MV-4-11 (cell line): ENCODE data around the gene ROCK2.
"Not testable (repeated sequence)": the region's sequence is repeated elsewhere in the genome, so short reads cannot be mapped to it uniquely, and the experiment has no call there.

Experiments used
- DNase-seq: peaks from one replicate; lab custom pipeline; 2025; lab: John Stamatoyannopoulos, UW

The ROCK2 gene

DNA sequence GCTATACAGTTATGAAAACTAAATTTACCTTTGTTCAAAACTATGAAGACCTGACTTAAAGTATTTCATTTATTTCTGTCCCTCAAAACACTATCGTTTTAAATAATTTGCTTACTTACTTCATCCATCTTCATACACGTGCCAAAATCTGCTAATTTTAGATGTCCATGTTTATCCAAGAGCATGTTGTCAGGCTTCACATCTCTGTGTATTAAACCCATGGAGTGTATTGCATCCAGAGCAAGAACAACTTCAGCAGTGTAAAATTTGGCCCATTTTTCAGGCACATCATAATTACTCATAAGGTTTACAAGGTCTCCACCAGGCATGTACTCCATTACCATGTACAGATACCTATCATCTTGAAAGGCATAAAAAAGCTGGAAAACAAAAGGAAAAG is 108.9 kb downstream of the ROCK2 start:
- DNase-seq = no peak

DNA sequence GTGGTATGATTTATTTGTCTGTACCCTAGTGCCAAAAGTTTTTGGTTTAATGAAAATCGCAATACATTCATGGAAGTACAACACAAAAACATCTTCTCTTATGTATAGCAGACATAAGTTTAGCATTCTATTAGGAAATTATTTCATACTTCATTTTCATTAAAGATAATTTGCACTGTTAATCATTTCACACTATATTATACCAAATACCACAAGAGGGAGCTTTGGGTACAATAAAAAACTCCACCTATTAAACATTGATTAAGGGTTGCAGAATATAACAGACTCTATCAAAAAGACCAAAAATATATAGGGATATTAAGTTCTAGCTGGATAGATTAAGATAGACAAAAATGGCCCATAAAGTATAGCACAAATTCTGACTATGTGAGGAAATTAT is 110.1 kb downstream of the ROCK2 start:
- peak; percentile 1 for DNase-seq

DNA sequence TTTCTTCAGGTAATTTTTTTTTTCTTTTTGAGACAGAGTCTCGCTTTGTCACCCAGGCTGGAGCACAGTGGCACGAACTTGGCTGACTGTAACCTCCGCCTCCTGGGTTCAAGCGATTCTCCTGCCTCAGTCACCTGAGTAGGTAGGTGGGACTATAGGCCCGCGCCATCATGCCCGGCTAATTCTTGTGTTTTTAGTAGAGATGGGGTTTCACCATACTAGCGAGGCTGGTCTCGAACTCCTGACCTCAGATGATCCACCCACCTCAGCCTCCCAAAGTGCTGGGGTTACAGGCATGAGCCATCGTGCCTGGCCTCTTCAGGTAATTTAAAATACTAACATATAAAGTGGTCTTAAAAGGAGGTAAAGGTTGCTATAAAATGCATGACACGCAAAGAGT is 113.2 kb downstream of the ROCK2 start:
- DNase-seq = not testable (repeated sequence)

DNA sequence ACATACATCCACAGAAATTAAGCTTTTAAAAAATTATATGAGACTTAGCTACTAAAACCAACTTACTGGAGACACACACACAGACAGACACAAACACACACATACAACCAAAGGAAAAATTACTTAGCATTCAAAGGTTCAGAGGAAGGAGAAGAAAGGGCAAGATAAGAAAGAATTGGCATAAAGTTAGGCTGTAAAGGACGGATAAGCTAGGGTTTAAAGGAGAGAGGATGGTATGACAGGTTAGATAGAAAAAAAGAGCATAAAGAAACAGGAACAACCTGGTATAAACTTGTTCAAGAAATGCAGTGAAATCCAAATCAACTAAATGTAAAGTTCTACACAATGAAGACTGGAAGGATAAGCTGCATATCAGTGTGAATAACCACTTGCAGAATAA is 115.7 kb downstream of the ROCK2 start:
- no peak for DNase-seq

DNA sequence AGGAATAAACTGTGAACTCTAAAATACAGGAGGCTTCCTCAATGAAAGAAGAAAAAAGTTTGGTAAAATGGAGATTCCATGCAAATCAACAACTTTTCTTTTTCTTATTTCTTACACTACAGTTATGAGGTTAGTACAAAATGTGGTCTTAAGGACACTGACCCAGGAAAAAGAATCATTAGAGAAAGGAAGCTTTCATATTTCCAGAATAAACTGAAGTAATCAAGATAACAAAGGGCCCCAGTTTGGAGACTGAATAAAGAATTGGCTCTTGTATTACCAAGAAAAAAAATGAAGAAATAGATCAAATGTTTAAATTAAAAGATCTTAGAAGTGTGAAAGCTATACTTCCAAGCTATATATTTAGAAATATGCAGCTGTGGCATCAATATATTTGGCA is 116.8 kb downstream of the ROCK2 start:
- DNase-seq = no peak

DNA sequence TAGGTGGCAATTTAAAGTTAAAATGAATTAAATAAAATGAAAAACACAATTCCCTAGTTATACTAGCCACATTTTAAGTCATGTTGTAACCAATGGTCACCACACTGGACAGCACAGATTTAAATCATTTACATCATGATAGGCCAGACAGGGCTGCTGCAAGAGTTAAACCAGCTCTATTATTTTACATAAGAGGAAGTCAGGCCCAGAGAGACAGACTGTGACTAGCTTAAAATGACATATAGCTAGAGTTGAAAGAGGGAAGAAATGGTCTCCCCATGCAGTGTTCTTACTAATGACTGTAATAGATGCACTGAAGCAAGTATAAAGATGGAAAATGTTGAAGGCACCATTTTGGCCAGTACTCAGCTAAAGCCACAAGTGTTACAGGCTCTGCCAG is 119.5 kb downstream of the ROCK2 start:
- DNase-seq = peak; percentile 73

DNA sequence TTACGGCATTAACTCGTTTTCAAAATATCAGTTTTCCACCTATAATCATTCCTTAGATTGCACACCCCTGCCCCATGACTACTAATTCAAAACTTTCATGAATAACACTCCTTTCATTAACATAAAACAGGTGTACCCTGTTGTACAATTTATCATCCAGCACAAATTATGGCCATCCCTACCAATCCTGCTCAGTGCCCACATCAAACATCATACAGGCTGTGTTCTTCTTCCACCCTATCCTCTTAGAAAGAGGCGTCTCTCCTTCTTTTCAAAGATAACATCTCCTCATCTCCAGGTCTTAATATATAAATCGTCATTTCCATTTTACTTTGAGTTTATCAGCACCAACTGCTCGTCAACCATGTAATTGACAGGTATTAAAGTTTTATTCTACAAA is 121.6 kb downstream of the ROCK2 start:
- DNase-seq = no peak

DNA sequence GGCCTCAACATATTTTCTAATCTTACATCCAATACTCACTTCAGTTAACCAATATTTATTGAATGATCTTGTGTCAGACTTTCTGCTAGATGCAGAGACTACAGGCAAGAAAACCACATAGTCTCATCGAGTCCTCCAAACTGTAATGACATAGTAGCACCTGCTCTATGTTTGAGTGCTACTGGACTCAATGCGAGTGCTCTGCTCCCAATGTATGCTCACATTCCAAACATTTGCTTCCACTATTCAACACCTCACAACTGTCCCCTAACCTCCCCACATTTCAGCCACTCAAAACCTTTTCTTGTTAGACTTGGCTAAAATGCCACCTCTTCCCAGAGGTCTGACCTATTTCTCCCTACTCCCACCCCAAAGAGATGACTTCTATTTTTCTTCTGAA is 124.0 kb downstream of the ROCK2 start:
- no peak for DNase-seq

DNA sequence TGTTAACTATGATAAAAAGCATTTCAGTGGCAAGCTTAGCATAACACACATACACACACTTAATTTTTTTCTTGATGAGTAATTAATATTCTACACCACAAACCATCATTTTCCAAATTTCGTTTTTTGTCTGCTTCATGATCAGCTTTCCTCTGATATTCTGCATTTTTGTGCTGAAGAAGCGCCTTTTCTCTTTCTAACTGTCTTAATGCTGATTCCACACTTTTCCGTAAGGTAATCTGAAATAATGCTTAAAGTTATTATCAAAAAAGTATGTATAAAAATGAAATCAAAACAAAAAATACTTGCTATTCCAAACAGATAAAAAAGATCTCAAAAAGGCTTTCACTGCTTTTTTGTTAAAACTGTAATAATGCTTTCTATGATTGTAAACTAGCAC is 129.0 kb downstream of the ROCK2 start:
- DNase-seq = no peak

DNA sequence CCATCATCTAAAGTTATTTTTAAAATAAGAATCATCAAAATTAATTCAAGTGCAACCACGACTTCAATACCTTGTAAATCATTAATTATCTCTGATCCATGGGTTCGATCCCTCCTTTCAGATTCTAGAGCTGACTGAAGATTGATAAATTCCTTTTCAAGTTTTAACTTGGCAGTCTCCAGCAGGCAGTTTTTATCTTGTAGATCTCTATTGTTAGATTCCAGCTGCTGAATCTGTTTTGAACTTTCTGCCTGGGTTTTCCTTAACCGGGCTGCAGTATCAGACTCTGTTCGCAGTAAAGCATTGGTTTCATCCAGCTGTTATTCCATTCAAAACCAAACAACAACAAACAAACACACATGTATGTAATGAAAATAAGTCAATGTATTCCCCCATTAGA is 129.7 kb downstream of the ROCK2 start:
- DNase-seq = no peak

DNA sequence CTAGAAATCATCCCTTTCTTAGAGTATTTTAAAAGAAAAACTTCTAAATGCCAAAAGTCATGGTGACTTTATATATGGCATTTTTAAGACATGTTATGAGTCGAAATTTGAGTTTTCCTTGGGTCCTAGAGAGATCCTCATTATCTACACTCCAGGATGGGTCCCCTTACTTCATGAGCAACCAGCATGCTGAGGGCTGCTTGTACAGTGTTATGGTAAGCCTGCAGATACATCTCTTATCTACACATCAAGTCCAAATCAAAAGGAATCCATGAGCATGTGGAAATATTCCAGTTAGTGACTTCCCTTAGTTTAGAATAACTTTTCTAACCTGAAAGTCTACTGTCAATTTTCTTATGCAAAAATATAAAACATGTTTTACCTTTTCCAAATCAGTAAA is 130.5 kb downstream of the ROCK2 start:
- DNase-seq = no peak

DNA sequence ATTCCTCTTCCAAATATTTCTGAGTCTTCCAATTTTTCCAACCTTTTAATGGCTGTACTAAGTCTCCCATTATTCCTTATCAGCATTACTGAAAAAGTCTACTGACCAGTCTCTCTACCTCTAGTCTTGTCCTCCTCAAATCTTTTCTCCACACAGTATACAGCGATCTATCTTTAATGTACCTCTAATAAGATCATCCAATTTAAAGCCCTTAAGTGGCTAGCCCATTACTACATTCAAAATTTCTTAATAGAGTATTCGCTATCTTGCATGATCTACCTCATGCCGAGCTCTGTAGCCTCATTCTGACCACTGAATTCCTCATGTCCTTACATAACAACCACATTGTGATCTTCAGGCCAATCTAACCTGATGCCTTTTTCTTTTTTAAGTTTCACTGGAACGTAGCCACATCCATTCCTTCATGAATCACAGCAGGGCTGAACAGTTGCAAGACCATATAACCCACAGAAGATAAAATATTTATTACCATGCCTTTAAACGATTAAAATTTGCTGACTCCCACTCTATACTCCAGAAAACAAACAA is 131.3 kb downstream of the ROCK2 start:
- DNase-seq = no peak

DNA sequence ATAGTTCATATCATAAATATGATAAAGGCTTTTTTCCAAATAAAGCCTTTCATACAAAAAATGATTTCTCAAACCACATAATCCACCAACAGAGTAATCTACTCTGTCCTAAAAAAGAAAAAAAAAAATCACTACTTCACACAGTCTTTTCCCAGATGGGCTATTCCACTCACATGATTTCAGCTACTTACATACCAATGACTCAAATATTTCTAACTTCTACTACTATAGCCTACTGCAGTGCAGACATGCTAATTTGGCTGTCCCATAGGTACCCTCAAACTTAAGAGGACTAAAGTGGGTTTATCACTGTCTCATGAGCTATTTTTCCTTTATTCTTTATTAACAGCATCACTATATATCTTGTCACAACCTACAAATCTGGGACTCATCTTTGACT is 131.8 kb downstream of the ROCK2 start:
- DNase-seq = no peak

DNA sequence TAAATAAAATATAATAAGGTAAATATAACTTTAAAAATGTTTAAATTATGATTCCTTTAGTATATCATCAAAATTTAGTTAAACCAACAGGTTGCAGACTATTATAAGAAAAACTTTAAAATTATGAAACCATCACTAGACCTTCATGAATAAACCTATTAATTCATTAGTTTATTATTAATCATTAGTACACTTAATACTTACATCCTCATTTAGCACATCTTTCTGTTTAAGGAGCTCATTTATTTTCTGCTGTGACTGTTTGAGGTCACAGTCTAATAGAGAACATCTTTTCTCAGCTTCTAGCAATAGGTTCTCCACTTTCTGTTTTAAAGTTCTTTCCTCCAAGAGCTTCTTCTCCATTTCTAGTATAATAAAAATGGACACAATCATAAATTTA is 136.4 kb downstream of the ROCK2 start:
- DNase-seq = no peak

DNA sequence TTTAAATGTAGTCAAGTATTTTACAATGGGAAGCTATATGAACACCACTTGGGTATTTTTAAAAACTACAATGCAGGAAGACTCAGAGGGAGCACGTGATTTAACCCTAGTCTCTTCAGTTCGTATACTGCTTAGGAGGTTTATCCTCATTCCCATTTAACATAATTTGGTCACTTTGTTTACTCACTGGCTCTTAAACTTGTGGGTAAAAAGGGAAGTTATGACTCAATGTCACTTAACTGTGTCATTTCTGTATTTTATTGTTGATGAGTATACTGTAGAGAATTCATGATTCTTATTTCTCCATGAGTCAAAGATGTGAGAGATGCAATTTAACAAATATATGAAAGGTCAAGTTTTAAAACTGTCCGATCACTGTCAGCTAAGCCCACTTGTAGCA is 141.0 kb downstream of the ROCK2 start:
- peak; percentile 81 for DNase-seq

DNA sequence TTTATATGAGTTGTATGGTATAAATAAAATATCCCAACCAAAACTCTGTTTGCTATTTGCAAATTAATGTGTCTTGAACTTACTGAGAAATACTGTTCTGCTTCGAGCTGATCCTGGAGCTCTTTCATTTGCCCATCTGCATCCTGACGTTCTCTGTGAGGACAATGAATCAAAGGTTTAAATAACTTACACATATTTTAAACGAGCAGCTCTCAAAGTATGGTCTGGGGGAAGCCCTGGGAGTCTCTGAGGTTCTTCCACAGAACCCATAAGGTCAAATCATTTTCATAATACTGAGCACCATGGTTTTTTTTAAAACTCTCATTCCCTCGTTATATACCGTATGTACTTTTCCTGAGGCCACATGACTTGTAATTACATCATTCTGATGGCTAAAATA is 142.5 kb downstream of the ROCK2 start:
- DNase-seq = no peak

DNA sequence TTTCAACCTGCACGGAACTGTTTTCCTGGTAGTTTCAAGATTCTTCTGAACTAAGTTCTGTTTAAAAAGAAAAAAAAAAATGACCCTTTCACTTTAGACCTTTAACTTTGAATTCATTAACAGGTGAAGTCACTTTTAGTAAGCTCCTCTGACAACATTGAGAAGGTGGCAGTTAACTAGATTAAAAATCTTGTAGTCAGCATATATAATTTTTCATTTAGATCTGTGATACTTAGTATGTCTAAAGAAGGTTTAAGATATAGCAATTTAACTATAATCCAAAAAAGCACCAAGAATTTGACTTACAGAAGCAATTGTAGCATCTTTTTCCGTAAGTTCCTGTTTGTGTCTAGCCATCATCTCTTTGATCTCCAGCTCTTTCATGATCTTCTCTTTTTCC is 143.8 kb downstream of the ROCK2 start:
- DNase-seq = no peak

DNA sequence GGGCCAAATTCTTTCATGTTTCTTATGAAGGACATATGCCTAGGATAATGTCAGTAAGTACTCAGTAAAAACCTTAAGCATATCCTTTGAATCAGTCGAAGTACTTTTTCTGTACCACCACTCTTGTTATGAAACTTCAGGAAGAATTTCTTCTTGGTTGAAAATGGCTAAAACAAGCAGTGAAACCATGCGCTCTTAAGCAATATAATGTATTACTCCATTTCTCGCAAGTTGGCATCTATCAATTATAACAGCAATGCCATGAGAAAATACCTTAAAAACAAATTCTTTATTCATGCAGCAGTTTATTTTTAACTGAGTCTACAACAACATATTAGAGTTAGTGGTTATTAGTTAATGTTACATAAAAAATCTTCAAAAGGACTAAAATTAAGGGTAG is 148.2 kb downstream of the ROCK2 start:
- no peak for DNase-seq

DNA sequence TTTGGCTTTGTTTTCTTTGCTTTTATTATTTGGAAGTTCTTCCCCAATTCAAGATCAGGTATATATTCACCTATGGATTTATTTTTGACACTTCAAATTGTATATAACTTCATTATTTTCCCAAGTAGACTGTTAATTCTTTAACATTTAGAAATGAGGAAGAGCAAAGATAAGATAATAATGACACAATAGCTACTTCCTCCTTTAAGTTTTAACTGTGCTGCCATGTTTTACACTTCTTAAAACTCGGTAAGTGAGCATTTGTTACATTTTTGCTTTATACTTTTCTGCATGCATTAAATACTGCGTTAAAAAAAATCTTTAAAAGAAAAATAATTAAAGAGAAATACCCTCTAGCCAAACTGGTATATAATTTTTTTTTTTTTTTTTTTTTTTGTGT is 156.7 kb downstream of the ROCK2 start:
- DNase-seq = peak; percentile 68

DNA sequence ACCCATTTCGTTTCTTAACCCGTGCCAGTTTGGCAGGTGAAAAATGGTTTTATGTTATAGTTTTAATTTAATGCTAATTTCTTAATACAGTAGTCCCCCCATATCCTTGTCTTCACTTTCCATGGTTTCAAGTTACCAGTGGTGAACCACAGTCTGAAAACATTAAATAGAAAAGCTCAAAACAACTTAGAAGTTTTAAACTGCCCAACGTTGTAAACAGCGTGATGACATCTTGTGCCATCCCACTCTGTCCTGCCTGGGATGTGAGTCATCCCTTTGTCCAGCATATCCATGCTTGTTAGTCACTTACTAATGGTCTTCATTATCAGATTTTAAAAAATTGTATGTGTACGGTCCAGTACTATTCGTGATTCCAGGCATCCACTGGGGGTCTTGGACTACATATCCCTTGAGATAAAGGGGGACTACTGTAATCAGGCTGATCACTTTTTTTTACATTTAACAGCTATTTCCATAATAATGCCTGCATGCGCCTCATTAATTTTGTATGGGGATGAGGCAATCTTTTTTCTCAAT is 157.3 kb downstream of the ROCK2 start:
- DNase-seq = peak; percentile 5

DNA sequence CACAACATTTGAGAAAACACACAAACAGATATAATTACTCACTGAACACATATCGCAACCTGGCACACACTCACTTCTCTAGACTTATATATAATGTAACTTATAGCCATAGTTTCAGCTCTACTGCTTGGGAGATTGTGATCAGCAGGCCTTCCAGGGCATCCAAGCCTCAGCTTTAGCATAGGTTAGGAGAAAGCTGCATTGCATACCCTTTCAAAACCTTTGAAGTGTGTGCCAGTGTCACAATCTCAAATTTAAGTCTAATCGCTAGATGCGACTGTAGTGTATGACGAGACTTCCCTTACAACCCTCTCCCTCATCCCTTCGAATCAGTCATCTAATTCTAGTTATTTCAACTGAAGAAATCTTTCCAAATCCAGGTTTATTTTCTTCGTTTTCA is 158.3 kb downstream of the ROCK2 start:
- no peak for DNase-seq

DNA sequence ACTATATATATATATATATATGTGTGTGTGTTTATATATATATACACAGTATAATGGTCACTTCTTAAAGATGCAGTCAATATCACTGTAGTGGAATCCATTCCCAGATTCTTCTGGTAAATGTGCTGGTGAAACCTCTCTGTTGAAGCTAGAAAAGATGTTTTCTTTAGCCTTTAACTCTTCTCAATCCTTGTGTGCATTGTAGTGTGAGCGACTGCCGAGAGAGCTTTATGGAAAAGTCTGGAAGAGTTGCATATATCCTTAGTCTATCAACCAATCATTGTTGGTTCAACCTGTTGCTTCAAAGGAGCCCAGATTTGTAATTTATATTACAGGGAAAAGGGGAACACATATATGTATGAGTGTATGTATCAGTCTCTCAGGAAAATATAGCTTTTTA is 161.5 kb downstream of the ROCK2 start:
- DNase-seq = no peak

DNA sequence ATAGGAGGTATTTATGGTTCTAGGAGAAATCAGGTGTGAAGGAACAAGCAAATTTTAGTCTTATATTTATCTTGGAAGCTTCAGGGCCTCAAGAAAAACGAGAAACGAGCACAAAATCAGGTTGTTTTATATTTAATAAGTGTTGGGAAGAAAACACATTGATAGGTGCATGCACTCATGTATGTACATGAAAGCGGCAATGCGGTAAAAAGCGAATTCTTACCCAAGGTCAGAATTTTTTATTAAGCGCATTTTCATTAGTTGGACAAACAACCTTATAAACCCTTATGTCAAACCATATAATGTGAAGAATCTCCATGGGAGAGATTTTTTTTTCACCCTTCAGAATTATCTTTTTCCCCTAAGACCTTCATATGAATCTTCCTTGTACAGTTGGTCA is 163.8 kb downstream of the ROCK2 start:
- DNase-seq = no peak

DNA sequence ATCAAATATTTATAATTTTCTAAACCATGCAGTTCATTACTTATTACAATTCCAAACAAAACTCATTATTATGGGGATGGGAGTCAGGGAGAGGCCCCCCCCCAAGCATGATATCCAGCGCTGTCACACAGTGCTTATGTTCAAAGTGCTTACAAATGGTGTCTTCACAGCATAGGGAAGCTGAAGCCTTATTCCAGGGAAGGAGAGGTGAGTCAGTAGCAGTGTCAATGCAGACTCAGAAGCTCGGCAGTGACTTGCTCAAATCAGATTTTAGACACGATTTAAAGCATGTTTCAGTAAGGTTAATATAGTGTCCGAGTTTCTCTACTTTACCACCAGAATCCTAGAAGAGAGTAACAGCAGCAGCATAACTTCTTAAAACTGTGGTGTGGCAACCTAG is 164.5 kb downstream of the ROCK2 start:
- DNase-seq = no peak

DNA sequence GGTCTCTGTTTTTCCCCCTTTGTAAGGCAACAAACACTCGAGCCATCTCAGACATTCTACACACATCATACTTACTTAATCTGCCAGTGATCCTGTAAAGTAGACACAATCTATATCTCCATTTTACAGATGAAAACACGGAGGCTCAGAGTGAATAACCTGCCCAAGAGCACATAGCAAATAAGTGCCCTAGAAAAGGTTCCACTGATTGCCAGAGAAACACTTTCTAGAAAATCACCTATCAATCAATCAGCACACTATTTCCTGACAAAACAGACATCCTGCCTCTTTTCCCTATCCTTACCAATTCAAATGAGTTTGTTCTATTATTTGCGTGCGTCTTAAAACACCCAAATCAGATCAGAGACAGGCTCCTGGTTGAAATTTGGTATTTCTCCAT is 165.2 kb downstream of the ROCK2 start:
- no peak for DNase-seq
